WI38 (cell line): ENCODE results near the gene MAPK6.
"Not testable (repeated sequence)": the region's sequence is repeated elsewhere in the genome, so short reads cannot be mapped to it uniquely, and the experiment has no call there.

Experiments used
- H3K4me3 ChIP-seq: 2 replicates; pipeline ENCODE4 v1.5.1; 2011; ENCODE audit warnings: low read depth, mild to moderate bottlenecking, control low read depth, low read length
- TF ChIP-seq, protein P1 (sequence below): IDR thresholded peaks from 2 replicates; pipeline ENCODE4 v1.5.1; 2012; ENCODE audit warnings: low read depth, mild to moderate bottlenecking, control low read depth, low read length

Gene MAPK6

DNA sequence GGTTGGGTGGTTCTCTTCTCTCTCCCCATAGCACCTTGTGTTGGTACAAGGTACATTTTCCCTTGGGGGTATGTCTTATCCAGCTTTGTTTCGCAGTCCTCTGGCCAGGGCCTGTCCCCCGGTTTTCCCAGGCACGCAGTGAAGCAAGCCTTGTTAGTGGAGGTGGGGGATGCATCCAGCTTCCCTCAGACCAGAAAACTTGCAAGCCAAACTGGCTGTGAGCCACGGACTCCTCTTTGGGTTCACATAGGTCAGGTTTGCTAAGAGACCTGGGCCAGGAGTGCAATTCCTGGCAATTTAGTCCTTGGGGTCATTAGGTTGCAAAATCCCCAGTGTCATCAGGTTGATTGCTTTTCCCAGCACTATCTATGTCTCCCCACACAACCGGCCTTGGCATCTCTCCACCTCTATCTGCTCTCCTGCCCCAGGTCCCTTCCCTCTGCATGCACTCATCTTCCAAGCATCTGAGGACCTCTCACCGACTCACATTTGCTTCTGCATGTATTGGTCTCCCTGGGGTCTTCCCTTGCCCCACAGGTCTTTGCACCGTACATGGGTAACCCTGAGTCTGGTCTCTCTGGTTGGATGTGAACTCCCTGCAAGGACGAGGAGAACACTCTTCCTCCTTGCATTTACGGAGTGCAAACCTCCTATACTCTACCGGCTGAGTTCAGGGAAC lies 59.3 kb downstream of the MAPK6 start:
- TF ChIP-seq, protein P1, sequence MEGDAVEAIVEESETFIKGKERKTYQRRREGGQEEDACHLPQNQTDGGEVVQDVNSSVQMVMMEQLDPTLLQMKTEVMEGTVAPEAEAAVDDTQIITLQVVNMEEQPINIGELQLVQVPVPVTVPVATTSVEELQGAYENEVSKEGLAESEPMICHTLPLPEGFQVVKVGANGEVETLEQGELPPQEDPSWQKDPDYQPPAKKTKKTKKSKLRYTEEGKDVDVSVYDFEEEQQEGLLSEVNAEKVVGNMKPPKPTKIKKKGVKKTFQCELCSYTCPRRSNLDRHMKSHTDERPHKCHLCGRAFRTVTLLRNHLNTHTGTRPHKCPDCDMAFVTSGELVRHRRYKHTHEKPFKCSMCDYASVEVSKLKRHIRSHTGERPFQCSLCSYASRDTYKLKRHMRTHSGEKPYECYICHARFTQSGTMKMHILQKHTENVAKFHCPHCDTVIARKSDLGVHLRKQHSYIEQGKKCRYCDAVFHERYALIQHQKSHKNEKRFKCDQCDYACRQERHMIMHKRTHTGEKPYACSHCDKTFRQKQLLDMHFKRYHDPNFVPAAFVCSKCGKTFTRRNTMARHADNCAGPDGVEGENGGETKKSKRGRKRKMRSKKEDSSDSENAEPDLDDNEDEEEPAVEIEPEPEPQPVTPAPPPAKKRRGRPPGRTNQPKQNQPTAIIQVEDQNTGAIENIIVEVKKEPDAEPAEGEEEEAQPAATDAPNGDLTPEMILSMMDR: no peak
- H3K4me3 ChIP-seq: no peak overlapping the region

DNA sequence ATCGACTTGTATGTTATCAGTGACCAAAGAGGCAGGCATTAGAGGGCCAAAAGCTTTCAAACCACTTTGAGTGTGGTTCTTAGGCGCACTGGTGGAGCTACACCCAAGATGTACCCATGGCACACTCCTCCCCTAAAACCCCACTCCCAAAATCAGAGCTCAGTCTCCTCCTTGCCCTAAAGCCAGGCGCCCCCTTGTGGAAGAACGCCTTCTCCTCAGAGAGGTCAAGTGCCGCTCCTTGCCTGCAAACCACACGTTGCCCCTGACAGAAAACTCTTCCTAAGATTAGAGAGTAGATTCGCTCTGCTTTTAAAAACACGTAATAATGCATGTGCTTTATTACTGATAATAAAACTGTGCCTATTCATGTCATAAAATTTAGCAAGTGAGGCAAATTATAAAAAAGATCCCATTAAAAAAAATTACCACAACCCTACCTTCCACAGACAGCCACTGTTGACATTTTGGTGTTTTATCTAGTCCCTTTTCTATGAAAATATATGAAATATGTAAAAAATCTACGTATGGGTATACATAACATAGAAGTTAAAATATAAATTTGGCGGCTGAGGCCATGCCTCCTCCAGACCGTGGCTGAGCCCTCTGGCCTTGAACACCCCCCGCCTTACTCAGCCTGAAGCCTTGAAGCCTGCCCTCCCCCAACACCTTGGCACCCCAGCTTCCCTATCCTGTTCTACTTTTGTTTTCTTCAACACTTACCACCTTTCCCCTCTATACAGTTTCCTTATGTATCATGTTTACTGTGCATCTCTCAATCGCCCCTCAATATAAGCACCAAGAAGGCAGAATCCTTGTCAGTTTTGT lies 60.1 kb downstream of the MAPK6 start:
- TF ChIP-seq, protein P1: peak; percentile 77
- no peak overlapping the region for H3K4me3 ChIP-seq

DNA sequence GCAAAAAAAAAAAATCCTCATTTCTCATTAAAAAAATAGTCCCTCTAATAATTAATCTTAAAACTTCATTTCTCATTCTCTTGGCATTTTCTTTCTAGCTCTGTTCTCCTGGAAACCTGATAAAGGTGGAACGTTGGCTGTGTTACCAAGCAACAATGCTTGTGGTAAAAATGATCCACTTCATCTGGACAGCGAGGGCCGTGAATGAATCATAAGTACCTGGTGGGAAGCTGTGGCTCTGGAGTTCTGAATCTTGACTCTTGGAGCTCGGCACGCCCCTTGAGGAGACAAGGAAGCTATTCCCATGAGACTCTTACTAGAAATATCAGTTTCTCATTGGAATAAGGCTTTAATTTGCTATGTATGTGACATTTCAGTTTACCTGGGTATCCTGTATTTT lies 61.0 kb downstream of the MAPK6 start:
- TF ChIP-seq, protein P1: no peak
- H3K4me3 ChIP-seq: no peak overlapping the region

DNA sequence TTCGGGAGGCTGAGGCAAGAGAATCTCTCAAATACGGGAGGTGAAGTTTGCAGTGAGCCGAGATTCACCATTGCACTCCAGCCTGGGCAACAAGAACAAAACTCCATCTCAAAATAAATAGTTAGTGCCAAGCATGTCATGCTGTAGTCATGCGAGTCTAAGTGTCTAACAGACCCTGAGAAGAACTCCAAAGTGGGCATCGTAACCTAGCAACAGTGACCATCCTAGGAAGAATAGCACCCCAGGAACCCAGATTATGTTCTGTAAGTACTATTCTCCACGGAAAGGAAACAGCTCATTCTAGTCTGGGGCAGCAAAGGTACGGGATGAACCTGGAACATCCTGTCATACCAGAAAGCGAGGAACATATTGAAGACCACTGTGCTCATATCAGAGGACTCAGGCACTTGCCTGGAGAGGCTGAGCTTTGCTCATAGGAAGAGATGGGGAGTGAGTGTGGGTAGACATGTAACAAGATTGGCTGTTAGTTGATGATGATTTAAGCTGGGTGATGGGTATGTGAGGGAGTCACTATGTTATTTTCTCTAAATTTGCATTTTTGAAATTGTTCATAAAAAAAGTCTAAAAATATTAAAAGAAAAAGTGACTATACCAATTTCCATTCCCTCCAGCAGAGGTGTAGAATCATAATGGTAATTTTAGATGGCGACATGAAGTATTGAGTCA lies 61.8 kb downstream of the MAPK6 start:
- TF ChIP-seq, protein P1: no peak

DNA sequence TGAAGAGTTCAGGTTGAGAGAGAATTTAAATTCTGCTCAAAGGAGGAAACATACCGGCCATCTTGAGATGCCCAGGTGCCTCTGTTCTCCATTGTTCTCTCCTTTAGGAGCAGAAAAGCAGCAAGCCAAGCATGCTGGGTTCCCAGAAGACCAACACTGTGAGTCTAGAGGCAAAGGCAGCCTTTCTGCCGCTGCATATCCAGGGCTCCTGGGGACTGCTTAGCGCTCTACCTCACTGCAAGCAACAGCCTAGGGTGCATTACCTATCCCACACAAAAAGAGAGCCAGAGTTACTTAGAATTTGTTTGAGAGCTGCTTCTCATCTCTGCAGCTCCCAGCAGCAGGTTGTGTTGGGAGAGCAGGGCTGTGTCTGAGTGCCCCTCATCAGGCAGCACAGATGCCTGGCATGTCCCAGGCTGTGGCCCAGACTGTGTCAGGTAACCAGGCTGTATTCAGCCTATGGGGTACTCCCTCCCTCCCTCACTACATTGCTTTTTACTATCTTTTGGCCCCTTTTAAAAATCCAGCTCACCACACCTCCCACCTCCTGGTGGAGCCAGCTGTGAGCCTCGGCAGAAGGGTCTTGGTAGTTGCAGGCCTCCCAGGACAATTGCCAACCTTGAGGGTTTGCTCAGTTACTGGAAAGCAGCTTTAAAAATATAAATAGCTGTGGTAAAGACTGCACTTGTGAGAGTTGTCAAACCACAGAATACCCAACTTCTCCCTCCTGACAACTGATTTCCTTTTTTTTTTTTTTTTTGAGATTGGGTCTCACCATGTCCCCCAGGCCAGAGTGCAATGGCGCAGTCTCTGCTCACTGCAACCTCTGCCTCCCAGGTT lies 63.4 kb downstream of the MAPK6 start:
- H3K4me3 ChIP-seq: no peak overlapping the region
- TF ChIP-seq, protein P1: no peak

More for the DNA sequence above, 61.8 kb downstream of the MAPK6 start:
- H3K4me3 ChIP-seq: no peak overlapping the region

DNA sequence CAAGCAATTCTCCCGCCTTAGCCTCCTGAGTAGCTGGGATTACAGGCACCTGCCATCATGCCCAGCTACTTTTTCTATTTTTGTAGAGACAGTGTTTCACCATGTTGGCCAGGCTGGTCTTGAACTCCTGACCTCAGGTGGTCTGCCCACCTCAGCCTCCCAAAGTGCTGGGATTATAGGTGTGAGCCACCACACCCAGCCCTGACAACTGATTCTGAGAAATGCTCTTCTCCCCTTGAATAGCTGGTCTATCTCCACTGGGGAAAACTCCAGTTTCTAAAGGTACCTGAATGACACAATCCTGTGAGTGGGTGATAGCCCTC lies 64.0 kb downstream of the MAPK6 start:
- H3K4me3 ChIP-seq: not testable (repeated sequence)

DNA sequence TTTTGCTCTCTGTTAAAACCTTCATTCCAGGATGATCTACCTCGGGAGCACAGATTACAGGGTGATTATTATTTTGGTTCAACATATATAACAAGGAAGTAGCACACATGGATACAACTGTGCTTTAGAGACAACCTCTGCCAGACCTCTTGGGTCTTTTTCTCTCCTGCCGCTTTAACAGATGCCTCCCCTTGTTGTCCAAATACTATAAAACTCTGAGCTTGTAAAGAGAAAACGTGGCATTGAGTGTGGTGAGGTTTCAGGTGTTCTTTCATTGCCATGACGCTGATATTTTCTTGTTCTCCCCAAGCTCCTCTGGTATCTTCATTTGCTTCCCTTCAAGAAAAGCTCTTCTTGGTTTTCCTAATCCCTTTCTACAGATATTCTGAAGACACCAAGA lies 64.6 kb downstream of the MAPK6 start:
- TF ChIP-seq, protein P1: no peak
- H3K4me3 ChIP-seq: no peak overlapping the region
